ENCODE measurements around the gene GNA12. TPM values are rescaled to one million over a fixed set of nuclear protein-coding genes. Genes with fewer than 3 reads are reported as not detected.
"Not testable (repeated sequence)": the region's sequence is repeated elsewhere in the genome, so short reads cannot be mapped to it uniquely, and the experiment has no call there.

Gene GNA12
- polyA plus RNA-seq, 1 donor (not counting 4 experiments of a cell fraction or from before 2014, with no cell fraction given): 35.5 TPM

DNA sequence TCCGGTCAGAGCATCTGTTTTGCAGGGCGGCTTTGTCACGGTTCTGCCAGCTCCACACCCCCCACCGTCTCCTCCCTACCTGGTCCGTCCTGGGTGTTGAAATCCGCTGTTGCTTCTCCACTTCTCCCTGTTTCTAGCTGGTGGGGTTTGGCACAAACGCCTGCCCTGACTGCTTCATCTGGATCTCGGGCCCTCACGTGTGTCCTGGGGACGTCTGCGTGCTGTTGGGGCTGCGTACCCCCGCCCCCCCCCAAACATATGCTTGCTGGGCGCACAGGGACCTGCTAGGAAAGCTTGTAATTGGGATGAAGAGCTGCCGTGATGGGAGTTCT, 144.9 kb downstream of the GNA12 start:
- no peak overlapping the region for H3K4me2 ChIP-seq (ENCODE audit: control insufficient read depth, extremely low read depth, insufficient read depth, low read depth, low read length)
- no peak overlapping the region for H3K4me3 ChIP-seq (ENCODE audit: control insufficient read depth in 2 of 3, extremely low read depth in 1 of 3, insufficient read depth in 2 of 3, low read depth in 1 of 3, low read length in 3 of 3)
- TF ChIP-seq, protein P1, sequence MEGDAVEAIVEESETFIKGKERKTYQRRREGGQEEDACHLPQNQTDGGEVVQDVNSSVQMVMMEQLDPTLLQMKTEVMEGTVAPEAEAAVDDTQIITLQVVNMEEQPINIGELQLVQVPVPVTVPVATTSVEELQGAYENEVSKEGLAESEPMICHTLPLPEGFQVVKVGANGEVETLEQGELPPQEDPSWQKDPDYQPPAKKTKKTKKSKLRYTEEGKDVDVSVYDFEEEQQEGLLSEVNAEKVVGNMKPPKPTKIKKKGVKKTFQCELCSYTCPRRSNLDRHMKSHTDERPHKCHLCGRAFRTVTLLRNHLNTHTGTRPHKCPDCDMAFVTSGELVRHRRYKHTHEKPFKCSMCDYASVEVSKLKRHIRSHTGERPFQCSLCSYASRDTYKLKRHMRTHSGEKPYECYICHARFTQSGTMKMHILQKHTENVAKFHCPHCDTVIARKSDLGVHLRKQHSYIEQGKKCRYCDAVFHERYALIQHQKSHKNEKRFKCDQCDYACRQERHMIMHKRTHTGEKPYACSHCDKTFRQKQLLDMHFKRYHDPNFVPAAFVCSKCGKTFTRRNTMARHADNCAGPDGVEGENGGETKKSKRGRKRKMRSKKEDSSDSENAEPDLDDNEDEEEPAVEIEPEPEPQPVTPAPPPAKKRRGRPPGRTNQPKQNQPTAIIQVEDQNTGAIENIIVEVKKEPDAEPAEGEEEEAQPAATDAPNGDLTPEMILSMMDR (optimal IDR thresholded peaks at IDR 0.05 in 1 of 3, IDR thresholded peaks at IDR 0.05 in 1 of 3, conservative IDR thresholded peaks at IDR 0.05 in 1 of 3; ENCODE audit: extremely low read depth in 1 of 3, insufficient read depth in 2 of 3, low read length in 3 of 3): no peak
- no peak for TF ChIP-seq EZH2 (IDR thresholded peaks at IDR 0.05; ENCODE audit: low read length)
- dilution Hi-C loops (cut with MboI; ENCODE audit: extremely low pct_ligation_motif_present, low sequenced_read_pairs): no loop called here
- no peaks in the 10 kb centered on the region for H3K4me1 ChIP-seq (ENCODE audit: control insufficient read depth, extremely low read depth, insufficient read depth, low read length)
- H3K9ac ChIP-seq (ENCODE audit: control insufficient read depth, extremely low read depth, insufficient read depth, low read length): no peak overlapping the region
- no peak overlapping the region for H3K27ac ChIP-seq (ENCODE audit: control insufficient read depth, insufficient read depth, low read length)
- no peaks in the 10 kb centered on the region for H3K9me3 ChIP-seq (ENCODE audit: control insufficient read depth, low read depth, low read length)
- DNase-seq (ENCODE audit: low read depth, low spot score): no peak
- no peaks in the 10 kb centered on the region for H3K9me1 ChIP-seq (ENCODE audit: control insufficient read depth, extremely low read depth, insufficient read depth, low read length)
- no peaks in the 10 kb centered on the region for H4K20me1 ChIP-seq (ENCODE audit: control insufficient read depth, extremely low read depth, insufficient read depth, low read length)
- H2AFZ ChIP-seq (ENCODE audit: control insufficient read depth, low read length): no peak overlapping the region
- H3K79me2 ChIP-seq (ENCODE audit: control insufficient read depth, insufficient read depth, low read length): no peaks in the 10 kb centered on the region
- H3K27me3 ChIP-seq (ENCODE audit: control insufficient read depth, extremely low read depth, insufficient read depth, low read length): peaks cover 9% of the 10 kb centered on the region
- H3K36me3 ChIP-seq (ENCODE audit: control insufficient read depth in 2 of 2, extremely low read depth in 1 of 2, insufficient read depth in 2 of 2, low read length in 2 of 2): no peaks in the 10 kb centered on the region
- FAIRE-seq: no peak

DNA sequence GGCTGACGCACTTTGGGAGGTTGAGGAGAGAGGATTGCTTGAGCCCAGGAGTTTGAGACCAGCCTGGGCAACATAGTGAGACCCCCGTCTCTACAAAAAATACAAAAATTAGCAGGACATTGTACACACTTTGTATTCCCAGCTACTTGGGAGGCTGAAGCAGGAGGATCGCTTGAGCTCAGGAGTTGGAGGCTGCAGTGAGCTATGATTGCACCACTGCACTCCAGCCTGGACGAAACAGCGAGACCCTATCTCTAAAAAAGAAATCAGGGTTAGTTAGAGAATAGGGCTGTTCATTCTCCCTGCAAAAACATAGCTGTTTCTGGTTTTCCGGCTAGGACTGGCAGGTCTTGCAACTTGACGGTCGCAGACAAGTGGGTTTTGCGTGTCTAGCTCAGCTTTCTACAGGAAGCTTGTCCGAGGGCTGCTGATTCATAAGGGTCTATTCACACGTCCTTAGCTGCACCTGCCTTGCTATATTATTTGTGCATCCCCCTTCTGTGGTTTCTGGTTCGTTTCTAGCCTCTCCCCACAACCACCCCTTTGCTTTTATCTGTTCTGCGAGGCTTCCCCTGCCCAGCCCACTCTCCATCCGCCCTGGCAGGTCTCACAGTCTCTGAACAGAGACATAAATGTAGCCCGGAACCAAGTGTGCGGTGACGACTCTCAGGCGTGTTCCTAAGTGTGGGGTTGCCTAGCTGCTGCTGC, 145.4 kb downstream of the GNA12 start:
- no peaks in the 10 kb centered on the region for H3K9me1 ChIP-seq (ENCODE audit: control insufficient read depth, extremely low read depth, insufficient read depth, low read length)
- no peak overlapping the region for H3K4me2 ChIP-seq (ENCODE audit: control insufficient read depth, extremely low read depth, insufficient read depth, low read depth, low read length)
- H3K4me1 ChIP-seq (ENCODE audit: control insufficient read depth, extremely low read depth, insufficient read depth, low read length): no peaks in the 10 kb centered on the region
- no peak overlapping the region for H2AFZ ChIP-seq (ENCODE audit: control insufficient read depth, low read length)
- H3K9ac ChIP-seq (ENCODE audit: control insufficient read depth, extremely low read depth, insufficient read depth, low read length): no peak overlapping the region
- TF ChIP-seq EZH2 (IDR thresholded peaks at IDR 0.05; ENCODE audit: low read length): no peak
- TF ChIP-seq, protein P1 (optimal IDR thresholded peaks at IDR 0.05 in 1 of 3, IDR thresholded peaks at IDR 0.05 in 1 of 3, conservative IDR thresholded peaks at IDR 0.05 in 1 of 3; ENCODE audit: extremely low read depth in 1 of 3, insufficient read depth in 2 of 3, low read length in 3 of 3): no peak
- no peaks in the 10 kb centered on the region for H3K79me2 ChIP-seq (ENCODE audit: control insufficient read depth, insufficient read depth, low read length)
- peaks cover 9% of the 10 kb centered on the region for H3K27me3 ChIP-seq (ENCODE audit: control insufficient read depth, extremely low read depth, insufficient read depth, low read length)
- no peaks in the 10 kb centered on the region for H4K20me1 ChIP-seq (ENCODE audit: control insufficient read depth, extremely low read depth, insufficient read depth, low read length)
- no peaks in the 10 kb centered on the region for H3K9me3 ChIP-seq (ENCODE audit: control insufficient read depth, low read depth, low read length)
- no peaks in the 10 kb centered on the region for H3K36me3 ChIP-seq (ENCODE audit: control insufficient read depth in 2 of 2, extremely low read depth in 1 of 2, insufficient read depth in 2 of 2, low read length in 2 of 2)
- dilution Hi-C loops (cut with MboI; ENCODE audit: extremely low pct_ligation_motif_present, low sequenced_read_pairs): no loop called here
- no peak overlapping the region for H3K4me3 ChIP-seq (ENCODE audit: control insufficient read depth in 2 of 3, extremely low read depth in 1 of 3, insufficient read depth in 2 of 3, low read depth in 1 of 3, low read length in 3 of 3)
- DNase-seq (ENCODE audit: low read depth, low spot score) (no peak), FAIRE-seq (no peak)
- no peak overlapping the region for H3K27ac ChIP-seq (ENCODE audit: control insufficient read depth, insufficient read depth, low read length)

DNA sequence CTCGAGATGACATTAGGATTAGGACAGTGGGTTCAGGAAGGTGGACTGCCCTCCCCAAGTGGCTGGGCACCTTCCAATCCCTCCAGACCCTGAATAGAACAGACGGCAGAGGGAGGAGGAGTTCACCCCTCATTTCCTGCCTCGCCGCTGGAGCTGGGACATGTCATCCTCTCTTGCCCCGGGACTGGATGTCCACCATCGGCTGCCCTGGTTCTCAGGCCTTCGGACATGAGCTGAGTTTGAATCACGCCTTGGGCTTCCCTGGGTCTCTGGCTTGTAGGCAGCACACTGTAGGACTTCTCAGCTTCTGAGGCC, 150.0 kb downstream of the GNA12 start:
- H3K9me1 ChIP-seq (ENCODE audit: control insufficient read depth, extremely low read depth, insufficient read depth, low read length); H3K9me3 ChIP-seq (ENCODE audit: control insufficient read depth, low read depth, low read length); H3K9ac ChIP-seq (ENCODE audit: control insufficient read depth, extremely low read depth, insufficient read depth, low read length); FAIRE-seq; H4K20me1 ChIP-seq (ENCODE audit: control insufficient read depth, extremely low read depth, insufficient read depth, low read length); H2AFZ ChIP-seq (ENCODE audit: control insufficient read depth, low read length); H3K4me1 ChIP-seq (ENCODE audit: control insufficient read depth, extremely low read depth, insufficient read depth, low read length); DNase-seq (ENCODE audit: low read depth, low spot score); H3K79me2 ChIP-seq (ENCODE audit: control insufficient read depth, insufficient read depth, low read length); H3K4me3 ChIP-seq (ENCODE audit: control insufficient read depth in 2 of 3, extremely low read depth in 1 of 3, insufficient read depth in 2 of 3, low read depth in 1 of 3, low read length in 3 of 3); H3K36me3 ChIP-seq (ENCODE audit: control insufficient read depth in 2 of 2, extremely low read depth in 1 of 2, insufficient read depth in 2 of 2, low read length in 2 of 2); H3K4me2 ChIP-seq (ENCODE audit: control insufficient read depth, extremely low read depth, insufficient read depth, low read depth, low read length); dilution Hi-C loops (cut with MboI; ENCODE audit: extremely low pct_ligation_motif_present, low sequenced_read_pairs); H3K27ac ChIP-seq (ENCODE audit: control insufficient read depth, insufficient read depth, low read length): not testable (repeated sequence)
- H3K27me3 ChIP-seq (ENCODE audit: control insufficient read depth, extremely low read depth, insufficient read depth, low read length): peaks cover 18% of the 10 kb centered on the region

DNA sequence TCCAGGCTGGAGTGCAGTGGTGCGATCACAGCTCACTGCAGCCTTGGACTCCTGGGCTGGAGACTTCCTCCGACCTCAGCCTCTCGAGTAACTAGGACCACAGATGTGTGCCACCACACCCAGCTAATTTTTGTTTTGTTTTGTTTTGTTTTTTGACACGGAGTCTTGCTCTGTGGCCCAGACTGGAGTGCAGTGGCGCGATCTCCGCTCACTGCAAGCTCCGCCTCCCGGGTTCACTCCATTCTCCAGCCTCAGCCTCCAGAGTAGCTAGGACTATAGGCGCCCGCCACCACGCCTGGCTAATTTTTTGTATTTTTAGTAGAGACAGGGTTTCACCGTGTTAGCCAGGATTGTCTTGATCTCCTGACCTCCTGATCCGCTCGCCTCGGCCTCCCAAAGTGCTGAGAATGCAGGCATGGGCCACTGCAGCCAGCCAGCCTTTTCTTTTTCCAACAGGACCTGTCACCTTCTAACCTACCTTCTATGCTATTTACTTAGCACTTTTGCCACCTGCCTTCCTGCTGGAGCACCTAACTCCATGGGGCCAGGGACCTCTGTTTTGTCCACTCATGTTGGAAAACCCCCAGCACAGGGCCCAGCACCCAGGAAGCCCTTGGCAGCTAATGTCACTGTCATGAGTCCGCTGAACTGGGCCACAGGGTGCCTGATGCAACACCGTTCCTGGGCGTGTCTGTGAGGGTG, 150.5 kb downstream of the GNA12 start:
- H3K36me3 ChIP-seq (ENCODE audit: control insufficient read depth in 2 of 2, extremely low read depth in 1 of 2, insufficient read depth in 2 of 2, low read length in 2 of 2); H3K4me3 ChIP-seq (ENCODE audit: control insufficient read depth in 2 of 3, extremely low read depth in 1 of 3, insufficient read depth in 2 of 3, low read depth in 1 of 3, low read length in 3 of 3); H3K9me3 ChIP-seq (ENCODE audit: control insufficient read depth, low read depth, low read length); FAIRE-seq; H3K4me1 ChIP-seq (ENCODE audit: control insufficient read depth, extremely low read depth, insufficient read depth, low read length); H3K27ac ChIP-seq (ENCODE audit: control insufficient read depth, insufficient read depth, low read length); dilution Hi-C loops (cut with MboI; ENCODE audit: extremely low pct_ligation_motif_present, low sequenced_read_pairs); H3K4me2 ChIP-seq (ENCODE audit: control insufficient read depth, extremely low read depth, insufficient read depth, low read depth, low read length); H3K9me1 ChIP-seq (ENCODE audit: control insufficient read depth, extremely low read depth, insufficient read depth, low read length); H3K79me2 ChIP-seq (ENCODE audit: control insufficient read depth, insufficient read depth, low read length); DNase-seq (ENCODE audit: low read depth, low spot score); H2AFZ ChIP-seq (ENCODE audit: control insufficient read depth, low read length); H3K9ac ChIP-seq (ENCODE audit: control insufficient read depth, extremely low read depth, insufficient read depth, low read length); H4K20me1 ChIP-seq (ENCODE audit: control insufficient read depth, extremely low read depth, insufficient read depth, low read length): not testable (repeated sequence)
- H3K27me3 ChIP-seq (ENCODE audit: control insufficient read depth, extremely low read depth, insufficient read depth, low read length): peaks cover 20% of the 10 kb centered on the region

All from keratinocyte (primary cell).